MCF 10A (cell line): ENCODE results near the gene CEL. TPM values are rescaled to one million over a fixed set of nuclear protein-coding genes. Genes with fewer than 3 reads are reported as not detected.

ENCODE experiments used
- BruUV-seq: library from RNA; stranded (reverse); fragments of 400-500 nt; replicated peaks from 2 replicates; lab custom pipeline; 2021; lab: Mats Ljungman, UMichigan
- CTCF ChIA-PET: fragments of 300-600 bp; sonication (Branson Sonifier 250); formaldehyde crosslinking; extraction: SDS; loops from one replicate; lab custom pipeline; 2021; ENCODE audit warnings: antibody characterized with exemption, inconsistent platforms; lab: Yijun Ruan, JAX
- POLR2A ChIA-PET: fragments of 300-600, 350-650 bp; sonication (Branson Sonifier 250); formaldehyde crosslinking; extraction: SDS; loops from one replicate; lab custom pipeline; 2020; ENCODE audit warnings: antibody characterized with exemption, inconsistent platforms; lab: Yijun Ruan, JAX
- DNase-seq: peaks from one replicate; pipeline ENCODE4 v3.0.0-alpha.2; 2018; ENCODE audit not compliant: unreplicated experiment
- H3K27ac Mint-ChIP-seq: one replicate; pipeline ENCODE4 v1.8.0; 2022; ENCODE audit warnings: mild to moderate bottlenecking, low read depth, mixed read lengths; ENCODE audit not compliant: unreplicated experiment
- H3K27me3 Mint-ChIP-seq: one replicate; pipeline ENCODE4 v1.8.0; 2022; ENCODE audit warnings: mixed read lengths; ENCODE audit not compliant: insufficient read depth, unreplicated experiment
- H3K36me3 Mint-ChIP-seq: one replicate; pipeline ENCODE4 v1.8.0; 2022; ENCODE audit warnings: mild to moderate bottlenecking, moderate library complexity, mixed read lengths; ENCODE audit not compliant: insufficient read depth, unreplicated experiment
- H3K4me1 Mint-ChIP-seq: one replicate; pipeline ENCODE4 v1.8.0; 2022; ENCODE audit warnings: mixed read lengths; ENCODE audit not compliant: insufficient read depth, unreplicated experiment
- H3K4me3 Mint-ChIP-seq: one replicate; pipeline ENCODE4 v1.8.0; 2022; ENCODE audit warnings: mild to moderate bottlenecking, moderate library complexity, mixed read lengths; ENCODE audit not compliant: unreplicated experiment
- H3K9me3 Mint-ChIP-seq: one replicate; pipeline ENCODE4 v1.8.0; 2022; ENCODE audit warnings: mixed read lengths; ENCODE audit not compliant: unreplicated experiment
- CTCF ChIP-seq: fragments of 200-600 bp; IDR thresholded peaks from one replicate; pipeline ENCODE4 v1.8.0; 2022; ENCODE audit warnings: antibody characterized with exemption, mild to moderate bottlenecking; ENCODE audit not compliant: unreplicated experiment
- intact Hi-C: fragments of 100-400 bp; cut with micrococcal nuclease; formaldehyde crosslinking; loops from 2 replicates; pipeline ENCODE4 v1.14.1; 2022
- total RNA-seq: library from RNA; stranded (reverse); gene quantifications from 2 replicates; pipeline ENCODE4 v1.2.3, GENCODE V29; 2022

The CEL gene
- total RNA-seq, 1 experiment from 2014 or later: 1.9 TPM

GRCh38 chr9:133088146-133088750, 26.5 kb downstream of the CEL start:
- no peaks in the 10 kb centered on the region for H3K4me1 Mint-ChIP-seq
- POLR2A ChIA-PET: no interaction called here
- DNase-seq: no peak
- H3K27ac Mint-ChIP-seq: no peak overlapping the region
- H3K4me3 Mint-ChIP-seq: no peak overlapping the region
- H3K9me3 Mint-ChIP-seq: no peaks in the 10 kb centered on the region
- no peak for TF ChIP-seq CTCF
- intact Hi-C loops: no loop called here
- no TSS peak for BruUV-seq
- CTCF ChIA-PET: interaction anchor here (0.7 to 1.5 kb wide), 3 partner anchors 14 to 95 kb away, joined by 3 to 9 read pairs (median 3); no protein-coding TSS in a partner anchor
- H3K36me3 Mint-ChIP-seq: no peaks in the 10 kb centered on the region
- no peaks in the 10 kb centered on the region for H3K27me3 Mint-ChIP-seq

DNA sequence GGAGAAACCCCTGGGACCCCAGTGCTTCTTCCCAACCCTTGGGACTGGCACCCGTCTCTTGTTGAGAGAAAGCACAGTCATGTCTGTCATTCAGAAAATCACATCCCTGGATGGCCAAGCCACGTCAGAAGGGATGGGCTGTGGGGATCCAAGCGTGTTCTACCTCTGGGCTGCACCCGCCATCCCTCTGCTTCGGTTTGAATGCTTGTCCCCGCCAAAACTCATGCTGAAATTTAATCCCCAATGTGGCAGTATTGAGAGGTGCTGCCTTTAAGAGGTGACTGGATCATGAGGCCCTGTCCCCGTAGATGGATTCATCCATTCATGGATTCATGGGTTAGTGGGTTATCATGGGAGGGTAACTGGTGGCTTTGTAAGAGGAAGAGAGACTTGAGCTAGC, 27.0 kb downstream of the CEL start:
- ChIA-PET CTCF (interaction anchor here (0.7 to 1.5 kb wide), 3 partner anchors 14 to 96 kb away, joined by 3 to 9 read pairs (median 3); no protein-coding TSS in a partner anchor), POLR2A (no interaction called here)
- Mint-ChIP-seq H3K9me3 (no peaks in the 10 kb centered on the region), H3K36me3 (no peaks in the 10 kb centered on the region), H3K4me3 (no peak overlapping the region), H3K4me1 (no peaks in the 10 kb centered on the region), H3K27ac (no peak overlapping the region), H3K27me3 (no peaks in the 10 kb centered on the region)
- no peak for TF ChIP-seq CTCF
- DNase-seq: no peak
- no TSS peak for BruUV-seq
- intact Hi-C loops: no loop called here

DNA sequence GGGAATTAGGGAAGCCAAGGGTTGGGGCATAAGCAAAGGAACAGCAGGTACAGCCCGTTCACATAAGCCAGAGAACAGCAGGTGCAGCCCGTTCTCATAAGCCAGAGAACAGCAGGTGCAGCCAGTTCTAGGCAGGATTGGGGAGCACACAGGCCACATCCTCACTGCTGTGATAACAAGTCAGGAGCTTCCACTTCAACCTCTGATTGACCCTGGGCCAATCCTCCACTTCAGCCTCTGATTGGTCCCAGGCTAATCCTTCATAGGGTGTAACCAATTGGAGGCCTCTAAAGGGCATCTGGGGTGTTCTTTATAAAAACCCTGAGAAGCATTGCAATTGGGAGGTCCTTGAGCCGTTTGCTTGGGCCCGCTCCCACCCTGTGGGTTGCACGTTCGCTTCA, 27.5 kb downstream of the CEL start:
- H3K4me3 Mint-ChIP-seq: no peak overlapping the region
- H3K36me3 Mint-ChIP-seq: no peaks in the 10 kb centered on the region
- no peak overlapping the region for H3K27ac Mint-ChIP-seq
- intact Hi-C loops: no loop called here
- H3K27me3 Mint-ChIP-seq: no peaks in the 10 kb centered on the region
- no peak for DNase-seq
- ChIA-PET POLR2A (no interaction called here), CTCF (interaction anchor here (1.1 to 1.5 kb wide), 3 partner anchors 9 to 55 kb away, joined by 3 to 9 read pairs (median 3); no protein-coding TSS in a partner anchor)
- no peak for TF ChIP-seq CTCF
- no TSS peak for BruUV-seq
- no peaks in the 10 kb centered on the region for H3K9me3 Mint-ChIP-seq
- no peaks in the 10 kb centered on the region for H3K4me1 Mint-ChIP-seq

DNA sequence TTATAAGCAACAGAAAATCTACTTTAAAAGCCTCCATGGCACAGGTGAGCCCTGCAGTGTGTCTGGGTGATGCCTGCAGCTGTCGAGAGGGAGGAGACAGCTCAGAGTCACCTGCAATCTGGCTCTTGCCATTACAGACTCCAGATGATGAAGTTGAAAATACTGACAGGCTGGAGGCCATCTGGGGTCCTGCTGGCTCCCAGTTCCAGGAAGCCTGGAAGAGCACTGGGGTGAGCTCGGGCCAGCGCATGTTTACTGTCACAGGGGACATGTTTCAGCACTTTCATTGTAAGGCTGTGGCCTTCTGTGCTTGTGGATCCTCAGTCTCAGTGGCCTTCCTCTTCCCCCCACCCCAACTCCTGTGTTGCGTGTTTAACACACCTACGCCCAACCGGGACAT, 28.4 kb downstream of the CEL start:
- TF ChIP-seq CTCF: no peak
- CTCF ChIA-PET: interaction anchor here (0.6 to 1.2 kb wide), 4 partner anchors 8 to 80 kb away, joined by 3 to 5 read pairs (median 4); no protein-coding TSS in a partner anchor
- Mint-ChIP-seq H3K27ac (no peak overlapping the region), H3K36me3 (no peaks in the 10 kb centered on the region), H3K27me3 (no peaks in the 10 kb centered on the region), H3K4me3 (no peak overlapping the region), H3K9me3 (no peaks in the 10 kb centered on the region), H3K4me1 (no peaks in the 10 kb centered on the region)
- BruUV-seq: no TSS peak
- POLR2A ChIA-PET: interaction anchor here (1.3 kb wide), 1 partner anchor 8 kb away, joined by 4 read pairs; no protein-coding TSS in a partner anchor
- no peak for DNase-seq
- intact Hi-C loops: no loop called here
